ENCODE measurements around the gene CCDC33.

CCDC33 gene

GRCh38 chr15:74369084-74369745, 133.1 kb downstream of the CCDC33 start:
- H3K9me3 ChIP-seq (replicated peaks; ENCODE audit: insufficient read depth, low read length), result no peaks in the 10 kb centered on the region
- no peak overlapping the region for H3K4me2 ChIP-seq (ENCODE audit: low read depth, low read length)

DNA sequence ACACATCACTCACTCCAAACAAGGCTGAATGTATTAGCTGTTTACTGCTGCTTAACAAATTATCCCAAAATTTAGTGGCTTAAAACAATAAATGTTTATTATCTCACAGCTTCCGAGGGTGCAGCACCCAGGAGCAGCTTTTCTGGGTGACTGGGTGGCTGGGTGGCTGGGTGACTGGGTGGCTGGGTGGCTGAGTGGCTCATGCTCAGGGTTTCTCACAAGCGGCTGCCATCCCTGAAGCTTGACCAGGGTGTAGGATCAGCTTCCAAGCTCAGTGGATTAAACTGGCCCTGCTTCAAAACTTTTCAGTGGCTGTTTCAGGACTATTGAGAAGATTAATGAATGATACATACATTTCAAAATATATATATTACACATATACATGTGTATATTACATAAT, 133.6 kb downstream of the CCDC33 start:
- no peak overlapping the region for H3K4me2 ChIP-seq (ENCODE audit: low read depth, low read length)
- H3K4me1 ChIP-seq (ENCODE audit: low read length), result peaks cover 9% of the 10 kb centered on the region; the same call in 1 of the 2 replicates
- no peak for DNase-seq
- H3K79me2 ChIP-seq (ENCODE audit: low read length), result no peaks in the 10 kb centered on the region
- 0 out of 2 replicates have a peak, but pooled peaks cover 4% of the 10 kb centered on the region for H3K27me3 ChIP-seq (replicated peaks; ENCODE audit: insufficient read depth, low read length)
- H3K27ac ChIP-seq (ENCODE audit: low read length), result no peak overlapping the region
- H3K9me2 ChIP-seq (replicated peaks; ENCODE audit: insufficient read depth, low read length), result no peaks in the 10 kb centered on the region
- no peak overlapping the region for H3K9ac ChIP-seq (ENCODE audit: low read length)
- H3F3A ChIP-seq (ENCODE audit: insufficient read depth, low read length), result peaks cover 9% of the 10 kb centered on the region
- H3K4me3 ChIP-seq (ENCODE audit: low read length), result no peak overlapping the region
- no peak overlapping the region for H2AFZ ChIP-seq (ENCODE audit: low read length)
- H4K20me1 ChIP-seq (ENCODE audit: insufficient read depth, low read length), result no peaks in the 10 kb centered on the region
- no peak for TF ChIP-seq EZH2 (optimal IDR thresholded peaks at IDR 0.05; ENCODE audit: low read depth, low read length)
- no peak for TF ChIP-seq EZH2phosphoT487 (IDR thresholded peaks at IDR 0.05; ENCODE audit: low read length)
- TF ChIP-seq, protein P1, sequence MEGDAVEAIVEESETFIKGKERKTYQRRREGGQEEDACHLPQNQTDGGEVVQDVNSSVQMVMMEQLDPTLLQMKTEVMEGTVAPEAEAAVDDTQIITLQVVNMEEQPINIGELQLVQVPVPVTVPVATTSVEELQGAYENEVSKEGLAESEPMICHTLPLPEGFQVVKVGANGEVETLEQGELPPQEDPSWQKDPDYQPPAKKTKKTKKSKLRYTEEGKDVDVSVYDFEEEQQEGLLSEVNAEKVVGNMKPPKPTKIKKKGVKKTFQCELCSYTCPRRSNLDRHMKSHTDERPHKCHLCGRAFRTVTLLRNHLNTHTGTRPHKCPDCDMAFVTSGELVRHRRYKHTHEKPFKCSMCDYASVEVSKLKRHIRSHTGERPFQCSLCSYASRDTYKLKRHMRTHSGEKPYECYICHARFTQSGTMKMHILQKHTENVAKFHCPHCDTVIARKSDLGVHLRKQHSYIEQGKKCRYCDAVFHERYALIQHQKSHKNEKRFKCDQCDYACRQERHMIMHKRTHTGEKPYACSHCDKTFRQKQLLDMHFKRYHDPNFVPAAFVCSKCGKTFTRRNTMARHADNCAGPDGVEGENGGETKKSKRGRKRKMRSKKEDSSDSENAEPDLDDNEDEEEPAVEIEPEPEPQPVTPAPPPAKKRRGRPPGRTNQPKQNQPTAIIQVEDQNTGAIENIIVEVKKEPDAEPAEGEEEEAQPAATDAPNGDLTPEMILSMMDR (IDR thresholded peaks at IDR 0.05; ENCODE audit: low read length), result no peak
- H3K9me3 ChIP-seq (replicated peaks; ENCODE audit: insufficient read depth, low read length), result no peaks in the 10 kb centered on the region
- H3K36me3 ChIP-seq (replicated peaks; ENCODE audit: insufficient read depth, low read length), result no peaks in the 10 kb centered on the region

More at GRCh38 chr15:74369084-74369745, 133.1 kb downstream of the CCDC33 start:
- Histone ChIP-seq H3K9ac (ENCODE audit: low read length) (no peak overlapping the region), H3K36me3 (replicated peaks; ENCODE audit: insufficient read depth, low read length) (no peaks in the 10 kb centered on the region), H3F3A (ENCODE audit: insufficient read depth, low read length) (peaks cover 5% of the 10 kb centered on the region; the same call in 1 of the 2 replicates), H4K20me1 (ENCODE audit: insufficient read depth, low read length) (no peaks in the 10 kb centered on the region), H3K4me3 (ENCODE audit: low read length) (no peak overlapping the region), H3K27ac (ENCODE audit: low read length) (no peak overlapping the region), H3K9me2 (replicated peaks; ENCODE audit: insufficient read depth, low read length) (no peaks in the 10 kb centered on the region), H2AFZ (ENCODE audit: low read length) (no peak overlapping the region), H3K4me1 (ENCODE audit: low read length) (peaks cover 5% of the 10 kb centered on the region; the same call in 1 of the 2 replicates), H3K79me2 (ENCODE audit: low read length) (no peaks in the 10 kb centered on the region), H3K27me3 (replicated peaks; ENCODE audit: insufficient read depth, low read length) (0 out of 2 replicates have a peak, but pooled peaks cover 4% of the 10 kb centered on the region)
- DNase-seq, result no peak
- TF ChIP-seq, protein P1 (IDR thresholded peaks at IDR 0.05; ENCODE audit: low read length), result no peak
- TF ChIP-seq EZH2phosphoT487 (IDR thresholded peaks at IDR 0.05; ENCODE audit: low read length), result no peak
- no peak for TF ChIP-seq EZH2 (optimal IDR thresholded peaks at IDR 0.05; ENCODE audit: low read depth, low read length)

- Histone ChIP-seq H3K4me3 (ENCODE audit: low read length) (no peak overlapping the region), H3K9me3 (replicated peaks; ENCODE audit: insufficient read depth, low read length) (no peaks in the 10 kb centered on the region), H3K4me1 (ENCODE audit: low read length) (peaks cover 12% of the 10 kb centered on the region; the same call in 1 of the 2 replicates), H3K36me3 (replicated peaks; ENCODE audit: insufficient read depth, low read length) (no peaks in the 10 kb centered on the region), H3K9me2 (replicated peaks; ENCODE audit: insufficient read depth, low read length) (no peaks in the 10 kb centered on the region), H3K4me2 (ENCODE audit: low read depth, low read length) (no peak overlapping the region), H3F3A (ENCODE audit: insufficient read depth, low read length) (peaks cover 13% of the 10 kb centered on the region), H2AFZ (ENCODE audit: low read length) (no peak overlapping the region), H3K27me3 (replicated peaks; ENCODE audit: insufficient read depth, low read length) (0 out of 2 replicates have a peak, but pooled peaks cover 4% of the 10 kb centered on the region), H3K27ac (ENCODE audit: low read length) (no peak overlapping the region), H3K9ac (ENCODE audit: low read length) (no peak overlapping the region), H4K20me1 (ENCODE audit: insufficient read depth, low read length) (no peaks in the 10 kb centered on the region), H3K79me2 (ENCODE audit: low read length) (no peaks in the 10 kb centered on the region)
- no peak for DNase-seq
- TF ChIP-seq EZH2phosphoT487 (IDR thresholded peaks at IDR 0.05; ENCODE audit: low read length), result no peak
- TF ChIP-seq, protein P1 (IDR thresholded peaks at IDR 0.05; ENCODE audit: low read length), result no peak
- no peak for TF ChIP-seq EZH2 (optimal IDR thresholded peaks at IDR 0.05; ENCODE audit: low read depth, low read length)
Measured at GRCh38 chr15:74370471-74370870, 134.3 kb downstream of the CCDC33 start.
